Right kidney (tissue), 9 donors: Measurements from ENCODE around the gene PARP14.
"Not testable (repeated sequence)": the region's sequence is repeated elsewhere in the genome, so short reads cannot be mapped to it uniquely, and the experiment has no call there.

Experiments used
- DNase-seq: peaks from one replicate; pipeline ENCODE4 v3.0.0-alpha.2; 2016
- long read RNA-seq, 8 donors: transcript quantifications; one replicate each; lab custom pipeline, GENCODE V29; 2026

The PARP14 gene, protein sequence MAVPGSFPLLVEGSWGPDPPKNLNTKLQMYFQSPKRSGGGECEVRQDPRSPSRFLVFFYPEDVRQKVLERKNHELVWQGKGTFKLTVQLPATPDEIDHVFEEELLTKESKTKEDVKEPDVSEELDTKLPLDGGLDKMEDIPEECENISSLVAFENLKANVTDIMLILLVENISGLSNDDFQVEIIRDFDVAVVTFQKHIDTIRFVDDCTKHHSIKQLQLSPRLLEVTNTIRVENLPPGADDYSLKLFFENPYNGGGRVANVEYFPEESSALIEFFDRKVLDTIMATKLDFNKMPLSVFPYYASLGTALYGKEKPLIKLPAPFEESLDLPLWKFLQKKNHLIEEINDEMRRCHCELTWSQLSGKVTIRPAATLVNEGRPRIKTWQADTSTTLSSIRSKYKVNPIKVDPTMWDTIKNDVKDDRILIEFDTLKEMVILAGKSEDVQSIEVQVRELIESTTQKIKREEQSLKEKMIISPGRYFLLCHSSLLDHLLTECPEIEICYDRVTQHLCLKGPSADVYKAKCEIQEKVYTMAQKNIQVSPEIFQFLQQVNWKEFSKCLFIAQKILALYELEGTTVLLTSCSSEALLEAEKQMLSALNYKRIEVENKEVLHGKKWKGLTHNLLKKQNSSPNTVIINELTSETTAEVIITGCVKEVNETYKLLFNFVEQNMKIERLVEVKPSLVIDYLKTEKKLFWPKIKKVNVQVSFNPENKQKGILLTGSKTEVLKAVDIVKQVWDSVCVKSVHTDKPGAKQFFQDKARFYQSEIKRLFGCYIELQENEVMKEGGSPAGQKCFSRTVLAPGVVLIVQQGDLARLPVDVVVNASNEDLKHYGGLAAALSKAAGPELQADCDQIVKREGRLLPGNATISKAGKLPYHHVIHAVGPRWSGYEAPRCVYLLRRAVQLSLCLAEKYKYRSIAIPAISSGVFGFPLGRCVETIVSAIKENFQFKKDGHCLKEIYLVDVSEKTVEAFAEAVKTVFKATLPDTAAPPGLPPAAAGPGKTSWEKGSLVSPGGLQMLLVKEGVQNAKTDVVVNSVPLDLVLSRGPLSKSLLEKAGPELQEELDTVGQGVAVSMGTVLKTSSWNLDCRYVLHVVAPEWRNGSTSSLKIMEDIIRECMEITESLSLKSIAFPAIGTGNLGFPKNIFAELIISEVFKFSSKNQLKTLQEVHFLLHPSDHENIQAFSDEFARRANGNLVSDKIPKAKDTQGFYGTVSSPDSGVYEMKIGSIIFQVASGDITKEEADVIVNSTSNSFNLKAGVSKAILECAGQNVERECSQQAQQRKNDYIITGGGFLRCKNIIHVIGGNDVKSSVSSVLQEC (N-terminal part only)
- long read RNA-seq, donor 1, full-length matches to known transcripts = 1 of 1 reads
- long read RNA-seq, donor 1, partial matches to known transcripts = 0 of 1 reads
- long read RNA-seq, donor 1, other reads (novel, unspliced or antisense) = 0 of 1 reads
- long read RNA-seq, donor 2, full-length matches to known transcripts = 1 of 1 reads
- long read RNA-seq, donor 2, partial matches to known transcripts = 0 of 1 reads
- long read RNA-seq, donor 2, other reads (novel, unspliced or antisense) = 0 of 1 reads
- long read RNA-seq, donor 3 = 0 reads
- long read RNA-seq, donor 4, partial matches to known transcripts = 5 of 5 reads
- long read RNA-seq, donor 4, other reads (novel, unspliced or antisense) = 0 of 5 reads
- long read RNA-seq, donor 5 = 0 reads
- long read RNA-seq, donor 6 = 0 reads
- long read RNA-seq, donor 7, partial matches to known transcripts = 5 of 5 reads
- long read RNA-seq, donor 7, other reads (novel, unspliced or antisense) = 0 of 5 reads
- long read RNA-seq, donor 8 = 0 reads

DNA sequence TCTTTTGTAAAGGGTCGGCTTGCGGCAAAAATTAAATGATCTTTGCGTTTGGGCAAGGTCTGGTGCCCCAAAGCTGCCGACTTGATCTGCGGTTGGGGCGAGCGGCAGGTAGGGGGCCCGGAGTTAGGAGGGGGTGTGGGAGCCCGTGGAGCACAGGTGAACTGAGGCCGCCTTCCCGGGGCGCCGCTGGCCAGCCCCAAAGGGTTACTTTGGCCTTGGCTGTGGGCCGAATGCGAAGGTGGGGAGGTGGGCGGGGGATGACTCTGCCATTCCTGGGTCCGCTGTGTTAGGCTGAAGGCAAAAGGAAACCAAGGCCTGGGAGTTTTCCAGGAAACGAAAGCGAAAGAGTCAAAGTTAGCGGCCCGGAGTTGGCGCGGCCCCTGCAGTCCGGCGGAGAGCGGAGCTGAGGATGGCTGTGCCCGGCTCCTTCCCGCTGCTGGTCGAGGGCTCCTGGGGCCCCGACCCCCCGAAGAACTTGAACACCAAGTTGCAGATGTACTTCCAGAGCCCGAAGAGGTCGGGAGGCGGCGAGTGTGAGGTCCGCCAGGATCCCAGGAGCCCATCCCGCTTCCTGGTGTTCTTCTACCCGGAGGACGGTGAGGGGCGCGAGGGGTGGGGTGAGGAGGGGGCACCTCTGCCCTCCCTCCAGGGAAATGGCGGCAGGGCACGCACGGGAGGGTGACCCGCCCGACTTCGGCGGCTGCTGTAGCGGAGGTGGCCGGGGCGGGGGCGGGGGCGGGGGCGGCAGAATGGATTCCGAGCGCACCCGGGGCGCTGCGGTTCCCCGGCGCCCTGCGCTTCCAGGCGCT, at the start of gene PARP14:
PARP14 (plus strand) TSS at position 365 of the 809 bp plus-strand sequence; CDS start at position 410, 45 bp downstream.
- DNase-seq = peak; percentile 93

DNA sequence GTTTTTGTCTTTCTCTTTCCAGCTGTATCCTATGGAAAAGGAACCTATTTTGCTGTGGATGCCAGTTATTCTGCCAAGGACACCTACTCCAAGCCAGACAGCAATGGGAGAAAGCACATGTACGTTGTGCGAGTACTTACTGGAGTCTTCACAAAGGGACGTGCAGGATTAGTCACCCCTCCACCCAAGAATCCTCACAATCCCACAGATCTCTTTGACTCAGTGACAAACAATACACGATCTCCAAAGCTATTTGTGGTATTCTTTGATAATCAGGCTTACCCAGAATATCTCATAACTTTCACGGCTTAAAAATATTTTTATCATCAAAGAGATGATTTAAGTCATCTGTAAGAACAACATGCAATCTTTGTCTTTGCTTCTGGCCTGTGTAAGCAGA, 44.9 kb upstream of the PARP14 start:
- DNase-seq = no peak

DNA sequence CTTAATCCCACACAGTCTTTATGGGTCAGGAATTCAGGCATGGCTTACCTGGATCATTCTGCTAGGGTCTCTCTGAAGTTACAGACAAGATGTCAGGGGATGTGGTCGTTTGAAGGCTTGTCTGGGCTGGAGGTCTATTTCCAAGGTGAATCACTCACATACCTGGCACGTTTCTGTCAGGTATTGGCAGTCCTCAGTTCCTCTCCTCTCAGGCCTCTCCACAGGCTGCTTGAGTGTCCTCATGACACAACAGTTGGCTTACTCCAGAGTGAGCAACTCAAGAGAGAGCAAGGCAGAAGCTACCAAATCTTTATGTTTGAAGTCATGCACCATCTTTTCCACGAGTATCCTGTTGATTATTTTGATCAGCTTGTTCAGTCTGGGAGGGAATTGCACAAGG, 43.9 kb upstream of the PARP14 start:
- no peak for DNase-seq

DNA sequence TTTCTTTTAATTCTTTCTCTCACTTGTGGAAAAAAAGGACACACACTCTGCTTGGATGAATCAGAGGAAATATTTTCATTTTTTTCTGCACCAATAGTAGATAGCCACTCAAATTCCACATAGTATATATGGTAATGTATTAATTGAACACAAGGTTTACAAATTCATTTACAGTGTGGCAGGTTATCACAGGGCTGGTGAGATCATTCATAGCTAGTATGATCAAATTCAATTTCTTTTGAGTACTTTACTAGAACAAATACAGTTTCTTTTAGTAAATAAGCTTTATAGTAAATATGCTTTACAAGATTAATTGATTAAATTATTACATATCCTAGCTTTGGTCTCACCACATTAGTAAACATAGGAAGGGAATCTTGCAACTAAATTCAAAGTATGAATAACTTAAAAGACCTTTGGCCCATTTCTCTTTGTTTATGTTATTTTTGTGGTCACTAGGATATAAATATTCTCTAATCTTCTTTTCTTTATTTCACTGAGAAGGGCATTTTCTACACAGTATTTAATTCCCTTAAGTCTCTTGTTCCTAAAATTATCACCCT, 40.1 kb upstream of the PARP14 start:
- DNase-seq = no peak

DNA sequence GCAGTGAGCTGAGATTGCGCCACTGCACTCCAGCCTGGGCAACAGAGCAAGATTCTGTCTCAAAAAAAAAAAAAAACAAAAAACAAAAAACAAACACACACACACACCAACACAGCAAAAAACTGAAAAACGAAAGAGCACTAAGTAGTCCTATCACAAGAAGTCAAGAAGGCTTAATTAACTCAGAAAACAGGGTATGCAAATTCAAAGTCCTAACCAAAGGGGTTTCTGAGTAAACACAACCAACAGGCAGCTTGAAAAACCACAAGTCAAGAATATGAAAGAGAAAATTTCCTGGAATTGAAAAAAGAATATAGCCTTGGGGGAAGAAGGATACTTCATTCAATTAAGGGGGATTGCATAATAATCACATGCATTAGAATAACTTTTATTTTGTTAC, 37.7 kb upstream of the PARP14 start:
- DNase-seq = no peak

DNA sequence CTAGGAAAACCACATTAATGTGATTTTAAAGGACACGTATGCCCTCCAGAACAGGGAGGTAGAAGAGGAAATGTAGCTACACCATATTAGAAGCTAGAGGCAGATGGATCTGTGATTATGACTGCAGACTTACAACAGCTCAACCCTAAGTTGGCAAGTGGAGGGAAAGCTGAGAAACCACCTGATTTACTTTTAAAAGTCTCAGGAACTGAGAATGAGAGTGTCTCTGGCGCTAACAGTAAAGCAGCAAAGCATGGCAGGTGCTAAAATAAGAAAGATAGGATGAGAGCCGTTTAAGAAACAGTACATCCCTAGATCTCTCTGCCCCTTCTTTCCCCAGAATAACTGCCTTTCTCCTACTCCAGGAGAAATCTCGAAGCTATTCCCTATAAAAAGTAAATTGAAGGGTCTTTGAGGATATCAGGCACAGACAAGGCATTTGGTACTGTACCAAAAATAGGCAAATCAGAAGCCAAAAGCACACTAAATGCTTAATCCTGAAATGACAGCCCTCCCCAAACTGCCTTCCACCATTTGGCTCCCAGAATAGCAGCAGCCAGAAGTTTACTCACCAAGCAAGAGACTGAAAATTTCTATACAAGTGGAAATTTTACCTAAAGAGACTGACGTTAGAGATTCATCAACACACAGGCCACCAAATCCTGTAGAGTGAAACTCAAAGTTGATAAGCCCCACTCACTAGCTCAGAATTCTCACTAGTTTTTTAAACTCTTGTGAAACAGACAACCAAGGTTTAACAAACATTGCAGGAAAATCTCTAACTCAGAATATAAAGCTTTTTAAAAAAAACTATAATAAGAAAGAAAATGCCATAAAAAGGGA, 34.3 kb upstream of the PARP14 start:
- no peak for DNase-seq

DNA sequence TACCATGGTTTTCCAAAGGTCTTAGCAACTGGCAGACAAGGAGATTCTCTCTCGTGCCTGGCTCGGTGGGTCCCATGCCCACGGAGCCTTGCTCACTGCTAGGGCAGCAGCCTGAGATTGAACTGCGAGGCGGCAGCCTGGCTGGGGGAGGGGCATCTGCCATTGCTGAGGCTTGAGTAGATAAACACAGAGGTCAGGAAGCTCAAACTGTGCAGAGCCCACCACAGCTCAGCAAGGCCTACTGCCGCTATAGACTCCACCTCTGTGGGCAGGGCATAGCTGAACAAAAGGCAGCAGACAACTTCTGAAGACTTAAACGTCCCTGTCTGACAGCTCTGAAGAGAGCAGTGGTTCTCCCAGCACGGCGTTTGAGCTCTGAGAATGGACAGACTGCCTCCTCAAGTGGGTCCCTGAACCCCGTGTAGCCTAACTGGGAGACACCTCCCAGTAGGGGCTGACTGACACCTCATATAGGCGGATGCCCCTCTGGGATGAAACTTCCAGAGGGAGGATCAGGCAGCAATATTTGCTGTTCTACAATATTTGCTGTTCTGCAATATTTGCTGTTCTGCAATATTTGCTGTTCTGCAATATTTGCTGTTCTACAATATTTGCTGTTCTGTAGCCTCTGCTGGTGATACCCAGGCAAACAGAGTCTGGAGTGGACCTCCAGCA, 29.3 kb upstream of the PARP14 start:
- DNase-seq = not testable (repeated sequence)

DNA sequence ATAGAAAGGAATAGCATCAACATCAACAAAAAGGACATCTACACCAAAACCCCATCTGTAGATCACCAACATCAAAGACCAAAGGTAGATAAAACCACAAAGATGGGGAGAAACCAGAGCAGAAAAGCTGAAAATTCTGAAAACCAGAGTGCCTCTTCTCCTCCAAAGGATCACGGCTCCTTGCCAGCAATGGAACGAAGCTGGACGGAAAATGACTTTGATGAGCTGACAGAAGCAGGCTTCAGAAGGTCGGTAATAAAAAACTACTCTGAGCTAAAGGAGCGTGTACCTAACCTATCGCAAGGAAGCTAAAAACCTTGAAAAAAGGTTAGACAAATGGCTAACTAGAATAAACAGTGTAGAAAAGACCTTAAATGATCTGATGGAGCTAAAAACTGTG, 28.7 kb upstream of the PARP14 start:
- DNase-seq = not testable (repeated sequence)

DNA sequence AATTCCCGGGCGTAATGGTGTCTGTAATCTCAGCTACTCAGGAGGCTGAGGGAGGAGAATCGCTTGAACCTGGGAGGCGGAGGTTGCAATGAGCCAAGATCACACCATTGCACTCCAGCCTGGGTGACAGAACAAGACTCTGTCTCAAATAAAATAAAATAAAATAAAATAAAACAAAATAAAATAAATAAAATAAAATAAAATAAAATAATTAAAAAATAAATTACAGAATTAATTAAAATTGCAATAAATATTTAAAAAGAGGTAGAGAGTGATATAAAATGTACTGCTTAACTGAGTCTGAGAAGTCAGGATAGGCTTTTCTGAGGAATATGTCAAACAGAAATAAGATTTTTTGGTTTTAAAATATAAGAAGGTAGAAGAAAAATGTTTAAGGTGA, 22.3 kb upstream of the PARP14 start:
- DNase-seq = not testable (repeated sequence)

DNA sequence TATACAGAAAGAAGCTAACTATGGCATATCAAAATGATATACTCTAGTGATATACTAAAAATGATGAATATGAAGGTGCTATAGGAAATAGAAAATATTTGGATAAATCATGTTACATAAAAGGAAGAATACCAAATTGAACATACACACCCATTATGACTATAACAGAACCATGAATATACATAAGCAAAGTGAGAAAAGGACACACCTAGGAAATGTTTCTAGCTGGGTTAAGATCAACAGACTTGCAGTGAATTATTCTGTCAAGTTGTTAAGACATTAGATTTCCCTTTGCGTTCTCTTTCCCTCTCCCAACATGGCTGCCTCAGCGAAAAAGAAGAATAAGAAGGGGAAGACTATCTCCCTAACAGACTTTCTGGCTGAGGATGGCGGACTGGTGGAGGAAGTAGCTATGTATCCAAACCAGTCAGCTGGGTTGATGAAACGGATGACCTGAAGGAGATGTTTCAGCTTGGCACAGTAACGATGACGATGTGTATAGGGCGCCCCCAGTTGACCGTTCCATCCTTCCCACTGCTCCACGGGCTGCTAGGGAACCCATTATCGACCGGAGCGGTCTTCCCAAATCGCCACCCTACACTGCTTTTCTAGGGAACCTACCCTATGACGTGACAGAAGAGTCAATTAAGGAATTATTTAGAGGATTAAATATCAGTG, 20.2 kb upstream of the PARP14 start:
- no peak for DNase-seq

DNA sequence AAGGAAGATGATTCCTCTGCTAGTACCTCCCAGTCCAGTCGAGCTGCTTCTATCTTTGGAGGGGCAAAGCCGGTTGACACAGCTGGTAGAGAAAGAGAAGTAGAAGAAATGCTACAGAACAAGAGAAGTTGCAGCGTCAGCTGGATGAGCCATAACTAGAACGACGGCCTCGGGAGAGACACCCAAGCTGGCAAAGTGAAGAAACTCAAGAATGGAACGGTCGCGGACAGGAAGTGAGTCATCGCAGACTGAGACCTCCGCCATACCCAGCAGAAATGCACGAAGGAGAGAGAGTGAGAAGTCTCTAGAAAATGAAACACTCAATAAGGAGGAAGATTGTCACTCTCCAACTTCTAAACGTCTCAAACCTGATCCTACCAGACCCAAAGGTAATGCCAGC, 19.0 kb upstream of the PARP14 start:
- DNase-seq = no peak

DNA sequence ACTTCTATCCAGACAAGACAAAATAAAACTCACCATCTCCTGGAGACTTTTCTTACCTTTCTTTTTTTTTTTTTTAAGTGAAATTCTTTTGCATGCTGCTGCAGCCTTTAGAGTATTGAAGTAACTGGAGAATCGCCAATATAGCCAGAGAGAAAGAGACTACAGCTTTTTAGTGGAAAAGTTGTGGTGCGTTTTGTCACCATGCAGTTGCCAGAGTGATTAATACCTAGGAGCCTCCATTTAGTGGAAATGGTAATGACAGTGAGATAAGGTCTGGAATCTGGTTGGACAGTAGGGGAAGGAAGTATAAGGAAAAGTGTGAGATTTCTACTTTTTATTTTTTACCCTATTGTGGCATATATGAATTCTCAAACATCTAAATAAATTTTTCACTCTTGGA, 18.1 kb upstream of the PARP14 start:
- no peak for DNase-seq

DNA sequence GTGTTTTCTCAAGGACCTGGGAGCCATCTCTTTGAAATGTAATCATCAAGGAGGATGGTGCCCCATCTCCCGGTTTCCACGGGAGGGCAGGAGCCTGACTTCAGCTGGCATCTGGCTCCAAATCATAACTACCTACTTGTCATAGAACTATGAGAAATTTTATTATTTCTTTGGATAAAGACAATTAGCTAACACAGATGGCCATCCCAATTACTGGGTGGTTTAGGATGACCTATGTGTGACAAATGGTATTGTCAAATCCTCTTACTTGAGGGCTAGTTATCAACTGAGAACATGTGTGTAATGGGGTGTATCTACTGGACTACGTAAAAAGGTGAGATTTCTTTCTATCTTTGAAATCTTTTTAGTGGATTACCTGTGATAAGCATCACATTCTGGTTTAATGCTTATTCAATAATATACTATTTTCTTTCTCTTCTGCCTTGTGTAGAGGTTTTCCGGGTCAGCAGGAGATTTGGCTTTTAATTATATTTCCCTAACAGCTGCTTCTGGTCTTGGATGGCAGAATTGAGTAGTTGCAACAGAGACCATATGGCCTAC, 15.3 kb upstream of the PARP14 start:
- no peak for DNase-seq

DNA sequence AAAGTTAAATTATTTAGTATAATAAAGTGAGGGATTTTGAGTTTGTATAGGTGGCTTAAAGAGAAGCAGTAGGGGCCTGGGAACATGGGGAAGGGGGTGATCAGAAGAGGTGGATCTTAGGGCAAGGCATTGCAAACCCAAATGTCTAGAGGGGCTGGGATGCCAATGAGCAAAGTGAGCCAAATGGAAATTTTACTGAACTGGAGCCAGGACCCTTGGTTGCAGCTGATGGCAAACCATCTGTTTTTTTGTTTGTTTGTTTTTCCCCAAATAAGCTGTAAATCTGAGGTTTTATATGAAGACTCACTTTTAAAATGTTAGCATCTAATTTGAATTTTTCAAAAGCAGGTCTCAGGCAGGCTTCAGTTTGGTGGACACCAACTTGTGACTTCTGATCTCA, 14.8 kb upstream of the PARP14 start:
- DNase-seq = no peak

DNA sequence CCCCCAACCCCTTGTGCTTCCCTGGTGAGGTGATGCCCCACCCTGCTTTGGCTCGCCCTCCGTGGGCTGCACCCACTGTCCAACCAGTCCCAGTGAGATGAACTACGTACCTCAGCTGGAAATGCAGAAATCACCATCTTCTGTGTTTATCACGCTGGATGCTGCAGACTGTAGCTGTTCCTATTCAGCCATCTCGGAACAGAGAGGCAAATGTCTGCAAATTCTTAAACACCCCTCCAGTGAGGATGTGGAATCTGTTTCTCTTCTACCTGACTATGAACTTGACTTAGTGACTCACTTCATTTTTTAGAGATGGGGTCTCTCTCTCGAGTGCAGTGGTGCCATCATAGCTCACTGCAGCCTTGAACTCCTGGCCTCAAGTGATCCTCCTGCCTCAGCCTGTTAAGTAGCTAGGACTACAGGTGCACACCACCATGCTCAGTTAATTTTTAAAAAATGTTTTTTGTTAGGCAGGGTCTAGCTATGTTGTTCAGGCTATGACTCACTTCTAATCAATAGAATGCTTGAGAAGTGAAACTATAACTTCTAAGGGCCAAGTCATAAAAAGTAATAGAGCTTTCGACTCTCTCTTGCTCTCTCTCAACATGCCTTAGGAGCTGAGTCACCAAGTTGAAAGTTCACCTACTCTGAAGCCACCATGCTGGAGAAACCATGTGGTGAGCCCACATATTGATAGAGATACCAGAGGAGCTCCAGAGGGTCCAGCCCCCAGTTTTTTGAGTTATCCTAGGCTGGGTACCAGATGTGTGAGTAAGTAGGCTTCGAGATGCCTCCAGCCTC, 11.5 kb upstream of the PARP14 start:
- no peak for DNase-seq

DNA sequence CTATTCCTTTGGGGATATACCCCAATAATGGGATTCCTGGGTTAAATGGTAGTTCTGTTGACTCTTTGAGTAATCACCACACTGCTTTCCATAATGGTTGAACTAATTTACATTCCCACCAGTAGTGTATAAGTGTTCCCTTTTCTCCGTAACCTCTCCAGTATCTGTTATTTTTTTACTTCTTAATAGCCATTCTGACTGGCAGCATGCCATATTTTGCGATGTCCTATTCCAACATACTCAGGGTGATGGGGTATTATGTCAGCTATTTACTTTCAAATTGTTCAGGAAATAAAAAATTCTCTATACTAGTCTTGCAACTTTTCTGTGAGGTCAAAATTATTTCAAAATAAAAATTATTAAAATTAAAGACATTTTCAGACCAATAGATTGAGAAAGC, 9.1 kb upstream of the PARP14 start:
- no peak for DNase-seq

DNA sequence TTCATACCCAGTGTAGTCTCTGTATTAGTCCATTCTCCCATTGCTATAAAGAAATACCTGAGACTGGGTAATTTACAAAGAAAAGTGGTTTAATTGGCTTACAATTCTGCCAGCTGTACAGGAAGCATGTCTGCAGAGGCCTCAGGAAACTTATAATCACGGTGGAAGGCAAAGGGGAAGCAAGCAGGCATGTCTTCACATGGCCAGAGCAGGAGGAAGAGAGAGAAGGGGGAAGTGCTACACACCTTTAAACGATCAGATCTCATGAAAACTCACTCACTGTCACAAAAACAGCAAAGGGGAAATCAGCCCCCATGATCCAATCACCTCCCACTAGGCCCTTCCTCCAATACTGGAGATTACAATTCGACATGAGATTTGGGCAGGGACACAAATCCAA, 6.3 kb upstream of the PARP14 start:
- no peak for DNase-seq
